Esophagus (tissue), 2 donors: ENCODE measurements around the gene NFXL1. TPM values are rescaled to one million over a fixed set of nuclear protein-coding genes. Genes with fewer than 3 reads are reported as not detected.

Experiments used
- H3K27ac ChIP-seq, 2 donors: one replicate each; pipeline ENCODE4 v1.5.1; 2013; ENCODE audit warnings: low read depth in 2 of 2, mild to moderate bottlenecking in 2 of 2, inconsistent platforms in 1 of 2, low read length in 1 of 2, moderate library complexity in 1 of 2
- H3K27me3 ChIP-seq, 2 donors: one replicate each; pipeline ENCODE4 v1.6.1; 2013; ENCODE audit warnings: low read length in 2 of 2, control low read depth in 1 of 2, mild to moderate bottlenecking in 1 of 2; ENCODE audit not compliant: insufficient read depth in 2 of 2, control insufficient read depth in 1 of 2
- H3K36me3 ChIP-seq, 2 donors: one replicate each; pipeline ENCODE4 v1.6.1; 2013; ENCODE audit warnings: low read length in 1 of 2; ENCODE audit not compliant: control insufficient read depth in 2 of 2, insufficient read depth in 2 of 2
- H3K4me1 ChIP-seq, 2 donors: one replicate each; pipeline ENCODE4 v1.6.1; 2013; ENCODE audit warnings: low read length in 1 of 2; ENCODE audit not compliant: control insufficient read depth in 2 of 2, insufficient read depth in 2 of 2
- H3K4me3 ChIP-seq, 2 donors: one replicate each; pipeline ENCODE4 v1.5.1; 2013; ENCODE audit warnings: low read length in 2 of 2, mild to moderate bottlenecking in 2 of 2, low read depth in 1 of 2, moderate library complexity in 1 of 2
- H3K9me3 ChIP-seq, 2 donors: one replicate each; pipeline ENCODE4 v1.6.1; 2013; ENCODE audit warnings: mild to moderate bottlenecking in 2 of 2, low read depth in 1 of 2, low read length in 1 of 2, moderate library complexity in 1 of 2; ENCODE audit not compliant: control insufficient read depth in 2 of 2, insufficient read depth in 1 of 2
- WGBS, 2 donors: extraction: QIAGEN DNeasy Blood & Tissue Kit; methylation state at CpG; one replicate each; pipeline ENCODE4 v1.1.7; 2013; 5-methylcytosine and 5-hydroxymethylcytosine counted together
- polyA plus RNA-seq, 2 donors: library from polyadenylated mRNA; stranded (reverse); fragments of 200-250 nt; gene quantifications; one replicate each; pipeline ENCODE4 v1.2.3, GENCODE V29; 2013
- donor health status: healthy with polysubstance abuse.
- donor health status: Bipolar disorder and iron deficiency.

The NFXL1 gene
- polyA plus RNA-seq, 2 donors, result 4.6 to 6.9 TPM

DNA sequence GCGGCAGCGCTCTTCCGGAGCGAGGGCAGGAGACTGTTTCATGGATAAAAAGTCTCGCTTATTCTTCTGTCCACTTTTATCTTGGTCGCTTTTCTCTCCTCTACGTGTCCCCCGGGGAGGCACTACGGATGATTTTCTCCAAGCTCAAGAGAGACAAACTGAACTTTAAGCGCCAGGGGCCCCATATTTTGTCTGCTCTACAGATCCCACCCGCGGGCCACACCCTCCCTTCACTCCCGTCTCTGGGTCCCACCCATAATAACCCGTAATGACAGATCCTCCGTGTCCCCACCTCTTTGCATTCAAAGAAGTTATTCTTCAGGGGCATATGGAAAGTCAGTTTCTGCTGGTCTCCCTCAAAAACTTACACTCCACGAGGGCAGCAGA is 76.5 kb downstream of the NFXL1 start, which contains the start of gene CORIN:
TSS of gene CORIN (minus strand) at position 160 of the 387 bp plus-strand sequence. CDS start at position 42, 118 bp downstream.
- H3K27me3 ChIP-seq, result no peaks in the 10 kb centered on the region
- H3K36me3 ChIP-seq, result no peaks in the 10 kb centered on the region
- 8% methylated on average over 16 of the region's 16 CpGs for WGBS, 2 donors
- H3K27ac ChIP-seq, result no peak within 1 kb of the TSS
- no peaks in the 10 kb centered on the region for H3K9me3 ChIP-seq
- H3K4me1 ChIP-seq, result no peaks in the 10 kb centered on the region
- peak within 1 kb of the TSS; percentile 36 to 52 for H3K4me3 ChIP-seq

DNA sequence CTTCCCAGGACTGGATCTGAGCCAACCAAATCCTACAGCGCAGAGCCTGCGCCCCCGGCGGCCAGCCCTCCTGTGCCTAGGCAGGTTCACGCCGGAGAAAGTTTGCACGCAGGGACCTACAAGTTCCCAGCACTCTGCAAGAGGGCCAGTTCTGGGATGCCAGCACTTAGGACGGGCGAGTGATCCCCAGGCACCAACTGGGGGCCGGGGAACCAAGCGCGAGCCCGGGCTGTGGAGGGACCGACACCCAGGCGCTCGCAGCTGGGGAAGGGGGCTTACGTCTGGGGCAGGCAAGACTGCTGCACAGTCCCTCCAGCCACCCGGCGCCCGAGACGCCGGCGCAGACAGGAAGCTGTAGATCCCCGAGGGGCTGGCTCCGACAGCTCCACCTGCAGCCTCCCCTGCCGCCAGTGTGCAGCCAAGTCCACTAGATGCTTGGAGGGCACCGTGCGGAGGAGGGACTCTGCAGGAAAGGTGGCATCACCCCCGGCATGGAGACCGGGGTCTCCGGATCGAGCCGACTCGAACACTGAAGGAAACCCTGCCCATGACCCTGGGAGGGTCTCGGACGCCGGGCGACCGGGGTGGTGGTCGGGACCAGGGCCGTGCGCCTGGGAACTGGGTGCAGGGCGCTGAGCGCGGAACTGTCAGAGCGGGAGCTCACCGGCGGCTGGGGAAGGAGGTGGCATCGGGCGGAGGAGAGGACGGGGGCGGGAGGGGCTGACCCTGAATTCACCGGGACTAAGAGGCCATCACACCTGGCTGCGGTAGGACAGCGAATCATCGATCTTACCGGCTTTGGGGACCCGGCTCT is 77.1 kb downstream of the NFXL1 start:
- H3K4me1 ChIP-seq, result no peaks in the 10 kb centered on the region
- no peak overlapping the region for H3K27ac ChIP-seq
- H3K27me3 ChIP-seq, result no peaks in the 10 kb centered on the region
- H3K36me3 ChIP-seq, result no peaks in the 10 kb centered on the region
- no peaks in the 10 kb centered on the region for H3K9me3 ChIP-seq
- 0 to 1% methylated on average over 55 to 58 of the region's 58 CpGs for WGBS, 2 donors
- peak overlapping the region; percentile 36 to 52 for H3K4me3 ChIP-seq

DNA sequence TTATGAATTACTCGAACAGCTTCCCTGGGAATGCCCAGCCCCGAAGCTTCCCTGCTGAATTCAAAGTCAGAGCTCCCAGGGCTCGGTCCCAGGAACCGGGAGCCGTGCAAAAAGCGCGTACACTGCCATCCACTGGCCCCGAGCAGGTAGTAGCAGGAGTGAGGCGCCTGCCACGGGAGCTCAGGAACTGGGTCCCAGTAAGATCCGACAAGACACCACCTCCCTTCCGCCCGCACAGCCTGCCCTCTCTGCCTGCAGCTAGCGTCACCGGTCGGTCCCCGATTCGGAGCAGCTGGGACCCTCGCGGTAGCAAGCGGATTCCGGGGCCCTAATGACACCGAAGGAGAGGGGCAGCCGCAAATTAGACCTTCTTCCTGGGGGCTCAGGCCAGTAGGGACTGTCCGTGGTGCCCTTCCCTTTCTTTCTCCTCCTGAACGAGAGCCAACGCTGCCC is 77.7 kb downstream of the NFXL1 start:
- Histone ChIP-seq H3K27ac (no peak overlapping the region), H3K4me1 (no peaks in the 10 kb centered on the region), H3K9me3 (no peaks in the 10 kb centered on the region), H3K36me3 (no peaks in the 10 kb centered on the region), H3K27me3 (no peaks in the 10 kb centered on the region), H3K4me3 (peak overlapping the region; percentile 36 to 52)
- WGBS, 2 donors, result 0 to 1% methylated on average over 27 of the region's 27 CpGs

DNA sequence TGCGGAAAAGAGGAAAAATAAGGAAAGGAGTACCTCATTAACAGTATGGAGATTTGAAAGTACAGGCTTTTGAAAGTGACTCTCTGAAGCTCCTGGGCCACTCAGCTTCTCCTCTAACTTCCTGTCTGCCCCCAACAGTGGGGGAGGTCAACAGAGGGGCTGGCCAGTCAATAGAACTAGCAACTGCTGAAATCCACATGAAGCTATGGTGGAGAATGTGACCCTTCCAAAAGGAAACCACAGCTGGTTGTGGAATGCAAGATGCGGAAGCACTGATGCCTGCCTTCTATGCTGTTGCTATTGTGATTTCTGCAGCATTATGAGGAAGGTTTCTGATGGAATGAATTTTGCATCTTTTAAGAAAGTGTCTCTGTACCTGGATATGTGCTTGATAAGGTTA is 78.9 kb downstream of the NFXL1 start:
- Histone ChIP-seq H3K9me3 (no peaks in the 10 kb centered on the region), H3K4me3 (no peak overlapping the region), H3K36me3 (no peaks in the 10 kb centered on the region), H3K4me1 (no peaks in the 10 kb centered on the region), H3K27me3 (no peaks in the 10 kb centered on the region), H3K27ac (no peak overlapping the region)
- WGBS, 2 donors, result 82 to 87% methylated on average over 2 of the region's 2 CpGs

DNA sequence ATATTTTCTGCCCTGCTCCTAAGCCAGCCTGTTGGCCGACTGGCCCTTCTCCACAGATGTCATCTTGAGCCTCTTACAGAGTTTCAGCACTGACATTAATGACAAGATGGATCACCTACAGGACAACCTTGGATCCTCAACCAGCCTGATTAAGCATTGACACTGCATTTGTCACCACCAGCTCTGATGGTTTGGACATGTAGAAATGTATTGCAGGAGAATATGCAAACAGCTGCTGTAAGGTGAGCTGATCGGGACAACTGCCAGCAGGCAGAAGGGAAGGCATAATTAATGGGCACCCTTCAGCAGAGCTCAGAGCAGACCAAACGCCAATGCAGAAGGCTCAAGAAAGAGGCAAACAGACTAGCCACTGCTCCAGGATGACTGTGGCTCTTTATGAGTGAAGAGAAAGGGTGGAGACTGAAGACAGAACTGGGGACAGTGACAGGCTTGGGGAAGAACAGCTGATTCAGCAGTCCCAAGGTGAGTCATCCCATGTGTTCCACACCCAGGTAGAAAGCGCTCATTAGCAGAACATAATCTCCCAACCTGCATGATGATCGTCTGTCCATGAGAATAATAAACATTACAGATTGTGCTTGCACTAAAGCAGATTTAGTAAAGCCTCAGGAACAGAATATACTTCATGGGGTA is 83.2 kb downstream of the NFXL1 start:
- 51 to 54% methylated on average over 5 of the region's 5 CpGs for WGBS, 2 donors
- no peaks in the 10 kb centered on the region for H3K4me1 ChIP-seq
- H3K9me3 ChIP-seq, result no peaks in the 10 kb centered on the region
- H3K27me3 ChIP-seq, result no peaks in the 10 kb centered on the region
- H3K27ac ChIP-seq, result no peak overlapping the region
- no peak overlapping the region for H3K4me3 ChIP-seq
- no peaks in the 10 kb centered on the region for H3K36me3 ChIP-seq

DNA sequence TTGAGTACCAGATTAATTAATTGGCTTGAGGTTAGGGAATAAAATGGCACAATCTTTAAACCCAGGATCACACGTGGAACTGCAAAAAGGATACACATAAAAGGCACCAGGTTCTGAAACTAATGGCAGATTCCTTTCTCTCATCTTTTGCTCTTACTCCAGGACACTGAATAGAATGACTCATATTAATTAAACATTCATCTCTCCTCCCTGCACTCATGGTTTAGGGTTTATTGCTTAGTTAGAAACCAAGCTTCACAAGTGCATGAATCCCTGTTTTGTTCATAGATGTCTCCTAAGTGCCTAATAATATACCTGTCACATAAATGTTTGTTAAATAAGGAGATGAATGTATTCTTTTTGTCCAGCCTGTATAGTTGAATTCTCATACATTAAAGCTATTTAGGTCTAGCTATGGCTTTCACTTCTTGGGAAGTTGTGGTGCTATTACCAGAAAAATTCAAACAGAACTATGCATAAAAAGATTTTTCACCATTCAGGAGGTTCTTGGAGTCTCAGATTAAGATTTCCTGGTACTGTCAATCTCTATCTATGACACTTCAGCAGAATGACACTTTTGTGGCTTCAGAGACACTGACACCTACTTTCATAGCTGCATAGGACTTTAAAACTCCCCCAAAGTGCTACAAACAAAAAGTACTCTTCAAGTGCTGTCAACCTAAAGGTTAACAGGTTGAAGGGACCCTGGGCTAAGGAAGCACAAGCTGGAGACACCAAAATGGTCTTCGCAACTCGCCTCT is 83.9 kb downstream of the NFXL1 start:
- no peaks in the 10 kb centered on the region for H3K9me3 ChIP-seq
- 72 to 77% methylated on average over 3 of the region's 3 CpGs for WGBS, 2 donors
- no peaks in the 10 kb centered on the region for H3K36me3 ChIP-seq

DNA sequence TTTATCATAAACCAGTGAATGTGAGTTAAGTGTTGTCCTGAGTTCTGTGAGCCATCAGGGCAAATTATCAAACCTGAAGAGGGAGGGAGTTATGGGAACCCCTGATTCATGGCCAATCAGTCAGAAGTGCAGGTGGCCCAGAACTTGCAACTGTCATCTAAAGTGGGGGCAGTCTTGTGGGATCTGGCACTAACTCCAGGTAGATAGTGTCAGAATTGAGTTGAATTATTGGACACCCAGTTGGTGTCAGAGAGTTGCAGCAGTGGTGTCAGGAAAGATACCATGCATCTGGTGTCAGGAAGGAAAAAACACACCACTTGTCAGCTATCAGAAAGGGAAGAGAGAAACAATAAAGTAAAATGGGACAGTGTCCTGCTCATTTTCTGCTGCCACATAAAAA is 84.9 kb downstream of the NFXL1 start:
- Histone ChIP-seq H3K27me3 (no peaks in the 10 kb centered on the region), H3K27ac (no peak overlapping the region), H3K4me1 (no peaks in the 10 kb centered on the region), H3K9me3 (no peaks in the 10 kb centered on the region), H3K36me3 (no peaks in the 10 kb centered on the region), H3K4me3 (no peak overlapping the region)

More for the DNA sequence above, 83.9 kb downstream of the NFXL1 start:
- Histone ChIP-seq H3K27me3 (no peaks in the 10 kb centered on the region), H3K4me1 (no peaks in the 10 kb centered on the region), H3K4me3 (no peak overlapping the region), H3K27ac (no peak overlapping the region)

DNA sequence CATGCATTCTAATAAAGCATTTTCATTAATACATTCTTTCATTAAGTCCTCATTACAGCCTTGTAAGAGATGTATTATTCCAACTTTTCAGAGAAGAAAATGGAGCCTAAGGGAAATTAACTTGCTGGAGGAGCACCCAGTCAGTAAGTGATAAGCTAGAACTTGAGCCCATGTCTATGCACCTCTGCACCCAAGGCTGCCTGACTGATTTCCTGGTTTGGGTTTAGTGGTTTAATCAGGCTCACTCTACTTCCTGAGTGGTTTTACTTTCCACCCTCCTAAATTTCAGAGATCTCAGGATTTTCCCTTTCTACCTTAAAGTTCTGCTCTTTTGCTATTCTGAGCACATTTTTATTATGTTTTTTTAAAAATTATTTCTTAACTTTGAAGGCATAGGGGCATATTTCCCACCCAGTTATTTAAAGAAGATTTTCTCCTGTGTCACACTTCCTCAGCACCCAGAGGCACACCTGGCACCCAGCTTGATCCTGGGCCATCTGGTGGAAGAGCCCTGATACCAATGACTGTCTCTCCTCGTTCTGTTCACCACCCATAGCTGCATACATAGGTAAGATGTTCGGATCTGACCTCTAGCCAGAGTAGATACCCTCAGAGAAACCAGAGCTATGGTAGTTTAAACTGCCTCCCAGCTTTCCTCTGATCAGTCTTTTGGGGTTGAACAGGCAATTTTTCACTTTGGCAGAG is 86.9 kb downstream of the NFXL1 start:
- Histone ChIP-seq H3K27me3 (no peaks in the 10 kb centered on the region), H3K36me3 (no peaks in the 10 kb centered on the region), H3K27ac (no peak overlapping the region), H3K4me3 (no peak overlapping the region), H3K4me1 (no peaks in the 10 kb centered on the region), H3K9me3 (no peaks in the 10 kb centered on the region)
- WGBS, 2 donors, result 64 to 73% methylated on average over 2 of the region's 2 CpGs

DNA sequence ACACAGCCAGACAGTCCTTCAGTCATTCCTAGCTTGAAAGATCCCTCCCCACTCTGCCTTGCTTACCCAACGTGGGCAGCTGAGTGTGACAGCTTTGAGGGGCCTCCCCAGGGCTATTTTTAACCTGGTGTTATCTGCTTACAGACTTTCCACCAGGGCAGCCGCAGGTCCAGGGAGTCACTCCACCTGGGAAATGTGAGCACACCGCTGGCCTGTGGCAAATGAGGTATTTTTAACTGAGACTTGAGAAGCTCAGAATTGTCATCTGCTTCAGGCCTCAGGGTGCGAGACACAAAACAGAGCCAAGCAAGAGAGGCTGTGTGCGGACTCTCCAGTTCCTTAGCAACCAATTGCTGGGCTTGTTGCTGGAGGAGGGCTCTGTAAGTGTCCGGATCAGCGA is 89.5 kb downstream of the NFXL1 start:
- H3K36me3 ChIP-seq, result no peaks in the 10 kb centered on the region
- H3K27ac ChIP-seq, result no peak overlapping the region
- H3K9me3 ChIP-seq, result no peaks in the 10 kb centered on the region
- H3K27me3 ChIP-seq, result no peaks in the 10 kb centered on the region
- no peak overlapping the region for H3K4me3 ChIP-seq
- 69 to 73% methylated on average over 7 of the region's 7 CpGs for WGBS, 2 donors
- H3K4me1 ChIP-seq, result no peaks in the 10 kb centered on the region
